Lung (tissue), 12 donors: ENCODE results near the gene ATRX. TPM values are rescaled to one million over a fixed set of nuclear protein-coding genes. Genes with fewer than 3 reads are reported as not detected.
A peak's percentile ranks its signal among the peaks of the same experiment; 100 is the strongest.

Experiments
- ATAC-seq: fragments of 200-7000 bp; cut with Tn5 transposase; one replicate; pipeline ENCODE4 v1.9.1; 2020; ENCODE audit warnings: moderate number of reproducible peaks; ENCODE audit not compliant: insufficient read depth, low FRiP score
- DNase-seq, 3 donors: peaks; one replicate each; pipeline ENCODE4 v3.0.0-alpha.2; 2013 to 2017
- H3K27ac ChIP-seq, 2 donors: one replicate each; pipeline ENCODE4 v1.5.1; 2013; ENCODE audit warnings: mild to moderate bottlenecking in 2 of 2, moderate library complexity in 2 of 2, control low read depth in 1 of 2, inconsistent platforms in 1 of 2, low read depth in 1 of 2, low read length in 1 of 2
- H3K27me3 ChIP-seq, 3 donors: one replicate each; pipeline ENCODE4 v1.5.1; 2013; ENCODE audit warnings: low read length in 2 of 3; ENCODE audit not compliant: control insufficient read depth in 3 of 3, insufficient read depth in 3 of 3
- H3K36me3 ChIP-seq, 4 donors: one replicate each; pipeline ENCODE4 v1.5.1; 2013; ENCODE audit warnings: low read length in 4 of 4, mild to moderate bottlenecking in 1 of 4, moderate library complexity in 1 of 4; ENCODE audit not compliant: control insufficient read depth in 4 of 4, insufficient read depth in 4 of 4
- H3K4me1 ChIP-seq, 5 donors: one replicate each; pipeline ENCODE4 v1.5.1; 2013; ENCODE audit warnings: low read length in 5 of 5, mild to moderate bottlenecking in 2 of 5, moderate library complexity in 1 of 5; ENCODE audit not compliant: control insufficient read depth in 5 of 5, insufficient read depth in 5 of 5
- H3K4me3 ChIP-seq: one replicate; pipeline ENCODE4 v1.5.1; 2013; ENCODE audit warnings: mild to moderate bottlenecking, control low read depth, moderate library complexity
- H3K9ac ChIP-seq, 2 donors: one replicate each; pipeline ENCODE4 v1.5.1; 2013; ENCODE audit warnings: low read length in 2 of 2, control low read depth in 1 of 2; ENCODE audit not compliant: insufficient read depth in 1 of 2
- H3K9me3 ChIP-seq, 4 donors: one replicate each; pipeline ENCODE4 v1.5.1; 2013; ENCODE audit warnings: low read length in 3 of 4, mild to moderate bottlenecking in 1 of 4, moderate library complexity in 1 of 4; ENCODE audit not compliant: control insufficient read depth in 4 of 4, insufficient read depth in 3 of 4
- CTCF ChIP-seq: IDR thresholded peaks from 2 replicates; pipeline ENCODE4 v1.5.1; 2012; ENCODE audit warnings: mild to moderate bottlenecking; ENCODE audit errors: control extremely low read depth, extremely low read depth
- WGBS, 2 donors: extraction: QIAGEN DNeasy Blood & Tissue Kit; methylation state at CpG; one replicate each; pipeline ENCODE4 v1.1.7; 2013; 5-methylcytosine and 5-hydroxymethylcytosine counted together
- polyA plus RNA-seq, 2 donors: library from polyadenylated mRNA; stranded (reverse); fragments of 200-250 nt; gene quantifications; one replicate each; pipeline ENCODE4 v1.2.1, GENCODE V29; 2013
- total RNA-seq, 2 donors: library from RNA; depleted of rRNA in 1 of 2; stranded (reverse); fragments of >200 nt in 1 of 2; gene quantifications; one replicate each; pipeline ENCODE4 v1.2.1, GENCODE V29; 2014 to 2021
- donor health status: control.
- donor health status: control.
- donor health status: Bipolar disorder and iron deficiency.
- donor health status: healthy.
- donor health status: DM: yes; HTN: yes; CAD: no.

ATRX gene
- total and polyA plus RNA-seq, 4 donors: 10.6 to 208 (median 36.9) TPM

DNA sequence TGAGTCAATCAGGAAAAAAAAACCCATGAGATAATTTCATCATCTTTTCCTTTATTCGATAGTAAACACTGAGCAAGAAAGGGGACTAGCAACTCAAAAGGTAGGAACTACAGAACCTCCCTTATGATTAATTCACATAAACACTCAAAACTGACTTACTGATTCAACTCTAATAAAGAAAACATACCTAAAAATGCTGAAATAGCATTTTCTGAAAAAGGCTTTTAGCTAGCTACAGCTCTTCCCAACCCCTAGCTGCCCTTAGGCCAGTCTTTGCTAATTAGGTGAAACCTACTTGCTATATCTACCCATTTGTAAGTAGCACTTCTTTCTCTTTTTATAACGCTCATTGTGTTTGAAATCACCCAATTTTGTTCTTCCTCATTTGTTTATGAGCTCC is 150.6 kb downstream of the ATRX start:
- Histone ChIP-seq H3K27me3 (no peaks in the 10 kb centered on the region), H3K27ac (no peak overlapping the region), H3K4me3 (no peak overlapping the region), H3K9me3 (peaks cover 0 to 3% (median 1%) of the 10 kb centered on the region in 4 donors), H3K9ac (no peak overlapping the region), H3K36me3 (peaks cover 0 to 8% (median 2%) of the 10 kb centered on the region in 4 donors), H3K4me1 (no peaks in the 10 kb centered on the region)
- WGBS, 2 donors: 83 to 88% methylated on average over 2 of the region's 2 CpGs
- ATAC-seq: no peak
- DNase-seq: no peak
- TF ChIP-seq CTCF: no peak

GRCh38 chrX:77628294-77629025 is 157.6 kb downstream of the ATRX start:
- ATAC-seq (no peak), DNase-seq (peak in 1 of 3 donors; percentile 4)
- peaks cover 0 to 4% (median under 1%) of the 10 kb centered on the region in 4 donors for H3K36me3 ChIP-seq
- H3K4me1 ChIP-seq: no peaks in the 10 kb centered on the region
- no peak for TF ChIP-seq CTCF
- 91 to 100% methylated on average over 1 of the region's 1 CpG for WGBS, 2 donors
- no peak overlapping the region for H3K9ac ChIP-seq
- H3K27me3 ChIP-seq: no peaks in the 10 kb centered on the region
- no peak overlapping the region for H3K27ac ChIP-seq
- H3K4me3 ChIP-seq: no peak overlapping the region
- H3K9me3 ChIP-seq: no peaks in the 10 kb centered on the region

GRCh38 chrX:77622672-77623071 is 163.3 kb downstream of the ATRX start:
- Histone ChIP-seq H3K4me1 (no peaks in the 10 kb centered on the region), H3K27me3 (no peaks in the 10 kb centered on the region), H3K27ac (no peak overlapping the region), H3K9me3 (no peaks in the 10 kb centered on the region), H3K4me3 (no peak overlapping the region), H3K36me3 (peaks cover 0 to 7% (median 0%) of the 10 kb centered on the region in 4 donors), H3K9ac (no peak overlapping the region)
- DNase-seq: no peak
- no peak for TF ChIP-seq CTCF
- WGBS, 2 donors: 81 to 91% methylated on average over 9 of the region's 9 CpGs
- ATAC-seq: no peak
